Measurements from ENCODE around the gene EDN1.

EDN1 gene

DNA sequence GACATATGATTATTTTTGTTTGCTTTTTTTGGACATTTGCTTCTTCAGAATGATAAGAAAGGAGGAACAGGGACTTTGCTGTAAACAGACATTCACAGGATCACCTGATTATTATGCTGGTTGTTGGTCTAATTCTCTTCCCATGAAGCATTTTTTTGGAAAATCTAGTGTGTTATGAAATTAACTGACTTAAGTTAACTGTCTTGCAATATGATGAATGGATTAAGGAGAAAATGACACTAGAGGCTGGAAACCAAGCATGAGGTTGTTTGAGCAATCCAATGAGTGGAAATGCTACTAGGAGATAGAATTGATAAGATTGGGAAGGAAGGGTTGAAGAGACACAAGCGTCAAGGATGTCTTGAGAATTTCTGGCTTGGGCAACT lies 13.2 kb upstream of the EDN1 start:
- Histone ChIP-seq H3K27me3 (ENCODE audit: insufficient read depth, low read depth) (no peaks in the 10 kb centered on the region), H3K27ac (no peak overlapping the region), H3K4me1 (ENCODE audit: low read depth, poor library complexity, severe bottlenecking) (no peaks in the 10 kb centered on the region), H3K79me2 (ENCODE audit: insufficient read depth, low read depth) (no peaks in the 10 kb centered on the region), H3K9ac (no peak overlapping the region), H3K36me3 (ENCODE audit: insufficient read depth) (no peaks in the 10 kb centered on the region), H4K20me1 (ENCODE audit: insufficient read depth) (no peaks in the 10 kb centered on the region), H3K4me3 (IDR thresholded peaks at IDR 0.05; ENCODE audit: insufficient read depth, low read depth, low read length) (no peak overlapping the region), H3K4me2 (no peak overlapping the region), H2AFZ (ENCODE audit: low read depth) (no peak overlapping the region)
- TF ChIP-seq, protein P1, sequence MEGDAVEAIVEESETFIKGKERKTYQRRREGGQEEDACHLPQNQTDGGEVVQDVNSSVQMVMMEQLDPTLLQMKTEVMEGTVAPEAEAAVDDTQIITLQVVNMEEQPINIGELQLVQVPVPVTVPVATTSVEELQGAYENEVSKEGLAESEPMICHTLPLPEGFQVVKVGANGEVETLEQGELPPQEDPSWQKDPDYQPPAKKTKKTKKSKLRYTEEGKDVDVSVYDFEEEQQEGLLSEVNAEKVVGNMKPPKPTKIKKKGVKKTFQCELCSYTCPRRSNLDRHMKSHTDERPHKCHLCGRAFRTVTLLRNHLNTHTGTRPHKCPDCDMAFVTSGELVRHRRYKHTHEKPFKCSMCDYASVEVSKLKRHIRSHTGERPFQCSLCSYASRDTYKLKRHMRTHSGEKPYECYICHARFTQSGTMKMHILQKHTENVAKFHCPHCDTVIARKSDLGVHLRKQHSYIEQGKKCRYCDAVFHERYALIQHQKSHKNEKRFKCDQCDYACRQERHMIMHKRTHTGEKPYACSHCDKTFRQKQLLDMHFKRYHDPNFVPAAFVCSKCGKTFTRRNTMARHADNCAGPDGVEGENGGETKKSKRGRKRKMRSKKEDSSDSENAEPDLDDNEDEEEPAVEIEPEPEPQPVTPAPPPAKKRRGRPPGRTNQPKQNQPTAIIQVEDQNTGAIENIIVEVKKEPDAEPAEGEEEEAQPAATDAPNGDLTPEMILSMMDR (conservative IDR thresholded peaks at IDR 0.05; ENCODE audit: low read depth, low read length) = no peak

DNA sequence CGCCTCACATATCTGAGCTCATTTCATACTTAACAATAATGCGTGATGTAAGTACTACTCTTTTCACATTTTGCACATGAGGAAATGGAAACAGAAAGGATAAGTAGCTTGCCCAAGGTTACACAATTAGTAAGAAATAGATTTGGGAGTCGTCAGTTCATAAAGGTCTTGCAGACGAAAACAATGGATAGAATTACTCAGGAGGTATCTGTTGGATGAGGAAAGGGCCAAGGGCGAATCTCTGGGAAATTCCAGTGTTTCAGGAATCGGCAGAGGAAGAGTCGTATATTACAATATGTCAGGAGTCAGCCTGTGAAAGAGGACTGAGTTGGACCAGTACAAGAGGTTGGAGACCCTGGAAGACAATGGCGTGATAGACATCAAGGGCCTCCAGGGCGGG lies 12.8 kb upstream of the EDN1 start:
- H3K9ac ChIP-seq = no peak overlapping the region
- TF ChIP-seq, protein P1 (conservative IDR thresholded peaks at IDR 0.05; ENCODE audit: low read depth, low read length) = no peak
- H3K79me2 ChIP-seq (ENCODE audit: insufficient read depth, low read depth) = no peaks in the 10 kb centered on the region

DNA sequence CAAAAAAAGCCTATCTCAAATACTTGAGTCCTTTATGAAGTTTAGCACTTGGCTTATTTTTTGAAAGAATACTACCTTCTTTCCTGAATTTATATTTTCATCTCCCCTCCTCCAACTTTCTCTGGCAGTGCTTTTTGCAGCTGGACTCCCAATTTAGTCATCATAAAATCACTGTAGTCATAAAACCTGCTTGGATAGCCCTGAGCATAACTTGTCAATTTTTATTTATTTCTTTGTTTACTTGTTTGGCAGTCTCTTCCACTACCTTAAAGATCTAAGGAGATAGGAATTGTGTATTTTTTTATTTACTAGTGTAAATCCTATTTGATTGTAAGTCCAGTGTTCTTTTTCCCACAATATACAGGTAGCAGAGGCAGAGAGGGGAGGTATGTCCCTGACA lies 11.2 kb upstream of the EDN1 start:
- Histone ChIP-seq H3K4me3 (IDR thresholded peaks at IDR 0.05; ENCODE audit: insufficient read depth, low read depth, low read length) (no peak overlapping the region), H3K27ac (no peak overlapping the region), H3K36me3 (ENCODE audit: insufficient read depth) (no peaks in the 10 kb centered on the region), H3K79me2 (ENCODE audit: insufficient read depth, low read depth) (no peaks in the 10 kb centered on the region), H3K9ac (no peak overlapping the region), H2AFZ (ENCODE audit: low read depth) (no peak overlapping the region), H3K4me1 (ENCODE audit: low read depth, poor library complexity, severe bottlenecking) (no peaks in the 10 kb centered on the region), H3K4me2 (no peak overlapping the region), H4K20me1 (ENCODE audit: insufficient read depth) (no peaks in the 10 kb centered on the region), H3K27me3 (ENCODE audit: insufficient read depth, low read depth) (no peaks in the 10 kb centered on the region)
- TF ChIP-seq, protein P1 (conservative IDR thresholded peaks at IDR 0.05; ENCODE audit: low read depth, low read length) = no peak

More for the DNA sequence above, 12.8 kb upstream of the EDN1 start:
- Histone ChIP-seq H4K20me1 (ENCODE audit: insufficient read depth) (no peaks in the 10 kb centered on the region), H3K4me3 (IDR thresholded peaks at IDR 0.05; ENCODE audit: insufficient read depth, low read depth, low read length) (no peak overlapping the region), H2AFZ (ENCODE audit: low read depth) (no peak overlapping the region), H3K4me1 (ENCODE audit: low read depth, poor library complexity, severe bottlenecking) (no peaks in the 10 kb centered on the region), H3K4me2 (no peak overlapping the region), H3K27ac (no peak overlapping the region), H3K36me3 (ENCODE audit: insufficient read depth) (no peaks in the 10 kb centered on the region), H3K27me3 (ENCODE audit: insufficient read depth, low read depth) (no peaks in the 10 kb centered on the region)

DNA sequence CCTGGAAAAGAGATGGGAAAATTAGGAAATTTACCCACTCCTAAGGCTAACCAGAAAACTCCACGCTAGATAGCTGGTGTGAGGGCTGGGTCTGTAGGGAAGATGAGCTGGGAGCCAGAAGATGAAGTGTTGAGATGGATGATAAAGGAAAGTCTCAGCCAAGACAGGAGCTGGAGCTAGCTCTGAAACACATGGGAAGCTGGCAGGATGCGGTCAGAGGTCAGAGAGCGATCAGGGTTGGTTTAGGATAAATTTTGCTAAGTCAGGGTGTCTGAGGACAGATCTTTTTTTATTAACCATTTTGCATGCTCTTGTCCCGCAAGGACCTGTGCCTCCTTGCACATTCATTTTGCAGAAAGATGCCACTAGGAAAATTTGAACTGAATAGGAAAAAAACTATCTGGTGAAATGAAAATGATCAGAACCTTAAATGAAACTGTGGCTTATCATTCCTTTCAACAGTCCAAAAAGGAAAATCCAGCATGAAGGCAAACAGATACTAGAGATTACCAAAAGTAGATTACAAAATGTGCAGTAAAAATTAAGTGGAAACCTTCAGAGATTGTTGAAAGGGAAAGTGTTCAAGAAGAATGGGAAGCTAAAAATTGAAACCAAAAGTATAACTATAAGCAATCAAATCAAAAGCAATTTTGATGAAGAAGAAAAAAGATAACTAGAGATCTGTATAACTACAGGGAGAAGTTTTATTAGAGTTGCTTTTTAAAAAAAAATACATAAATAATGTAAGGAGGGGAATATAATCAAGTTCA lies 10.7 kb upstream of the EDN1 start:
- H3K4me1 ChIP-seq (ENCODE audit: low read depth, poor library complexity, severe bottlenecking) = no peaks in the 10 kb centered on the region
- H3K27me3 ChIP-seq (ENCODE audit: insufficient read depth, low read depth) = no peaks in the 10 kb centered on the region
- no peak overlapping the region for H3K4me3 ChIP-seq (IDR thresholded peaks at IDR 0.05; ENCODE audit: insufficient read depth, low read depth, low read length)
- H4K20me1 ChIP-seq (ENCODE audit: insufficient read depth) = no peaks in the 10 kb centered on the region
- TF ChIP-seq, protein P1 (conservative IDR thresholded peaks at IDR 0.05; ENCODE audit: low read depth, low read length) = no peak
- no peak overlapping the region for H3K9ac ChIP-seq
- H3K4me2 ChIP-seq = no peak overlapping the region
- no peak overlapping the region for H3K27ac ChIP-seq
- no peaks in the 10 kb centered on the region for H3K36me3 ChIP-seq (ENCODE audit: insufficient read depth)
- no peaks in the 10 kb centered on the region for H3K79me2 ChIP-seq (ENCODE audit: insufficient read depth, low read depth)
- H2AFZ ChIP-seq (ENCODE audit: low read depth) = no peak overlapping the region
